ENCODE data around the gene WDR82.
A peak's percentile ranks its signal among the peaks of the same experiment; 100 is the strongest.

The WDR82 gene

GRCh38 chr3:52278510-52279069, at the start of gene WDR82:
Gene WDR82, minus strand, starts transcription at chr3:52278649. Its CDS starts 288 bp downstream, at chr3:52278361.
- Mint-ChIP-seq H3K9me3 (no peaks in the 10 kb centered on the region), H3K27ac (peak within 1 kb of the TSS; percentile 95 to 99 (median 98)), H3K4me3 (peak within 1 kb of the TSS; percentile 96 to 100 (median 98)), H3K27me3 (ENCODE audit: low read depth) (no peaks in the 10 kb centered on the region), H3K4me1 (peaks cover 36% of the 10 kb centered on the region), H3K36me3 (ENCODE audit: low read depth) (peaks cover 20% of the 10 kb centered on the region)
- TF ChIP-seq, protein P1, sequence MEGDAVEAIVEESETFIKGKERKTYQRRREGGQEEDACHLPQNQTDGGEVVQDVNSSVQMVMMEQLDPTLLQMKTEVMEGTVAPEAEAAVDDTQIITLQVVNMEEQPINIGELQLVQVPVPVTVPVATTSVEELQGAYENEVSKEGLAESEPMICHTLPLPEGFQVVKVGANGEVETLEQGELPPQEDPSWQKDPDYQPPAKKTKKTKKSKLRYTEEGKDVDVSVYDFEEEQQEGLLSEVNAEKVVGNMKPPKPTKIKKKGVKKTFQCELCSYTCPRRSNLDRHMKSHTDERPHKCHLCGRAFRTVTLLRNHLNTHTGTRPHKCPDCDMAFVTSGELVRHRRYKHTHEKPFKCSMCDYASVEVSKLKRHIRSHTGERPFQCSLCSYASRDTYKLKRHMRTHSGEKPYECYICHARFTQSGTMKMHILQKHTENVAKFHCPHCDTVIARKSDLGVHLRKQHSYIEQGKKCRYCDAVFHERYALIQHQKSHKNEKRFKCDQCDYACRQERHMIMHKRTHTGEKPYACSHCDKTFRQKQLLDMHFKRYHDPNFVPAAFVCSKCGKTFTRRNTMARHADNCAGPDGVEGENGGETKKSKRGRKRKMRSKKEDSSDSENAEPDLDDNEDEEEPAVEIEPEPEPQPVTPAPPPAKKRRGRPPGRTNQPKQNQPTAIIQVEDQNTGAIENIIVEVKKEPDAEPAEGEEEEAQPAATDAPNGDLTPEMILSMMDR (IDR thresholded peaks at IDR 0.05; ENCODE audit: unreplicated experiment in 3 of 3): peak; percentile 32 to 56 (median 46)

DNA sequence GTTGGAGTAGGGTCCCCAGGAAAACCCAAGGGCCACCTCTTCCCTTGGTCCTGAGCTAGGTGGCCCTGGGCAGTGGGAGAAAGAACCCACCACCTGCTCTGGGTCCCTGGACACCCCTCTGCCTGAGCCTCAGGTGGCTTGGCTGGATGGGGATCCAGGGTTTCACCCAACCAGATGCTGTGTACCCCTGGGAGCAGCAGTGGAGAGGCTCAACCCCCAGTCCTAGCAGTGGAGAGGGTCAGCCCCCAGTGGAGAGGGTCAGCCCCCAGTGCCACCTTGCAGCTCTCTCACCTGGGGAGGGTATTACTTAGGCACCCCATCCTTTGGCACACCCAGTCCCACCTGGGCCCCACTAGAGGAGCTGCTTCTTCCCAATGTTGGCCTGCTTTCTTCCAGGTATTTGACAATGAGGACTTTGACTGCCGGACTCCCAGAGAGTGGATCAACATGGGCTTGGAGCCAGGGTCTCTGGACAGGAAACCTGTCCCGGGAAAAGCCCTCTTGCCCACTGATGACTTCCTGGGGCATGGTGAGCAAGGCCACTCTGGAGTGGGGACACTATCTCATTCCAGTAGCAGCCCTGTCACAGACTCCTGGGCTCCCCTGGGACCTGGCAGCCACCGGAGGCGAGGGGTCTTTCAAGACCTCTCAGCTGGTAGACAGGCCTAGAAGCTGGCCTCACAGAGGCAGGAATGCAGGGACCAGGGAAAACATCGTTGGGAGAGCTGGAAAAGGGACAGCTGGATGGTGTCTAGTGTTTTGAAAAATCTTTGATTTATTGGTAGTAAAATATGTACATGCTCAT, 49.2 kb upstream of the WDR82 start:
- H3K4me3 Mint-ChIP-seq: no peak overlapping the region
- no peaks in the 10 kb centered on the region for H3K4me1 Mint-ChIP-seq
- H3K36me3 Mint-ChIP-seq (ENCODE audit: low read depth): no peaks in the 10 kb centered on the region
- no peaks in the 10 kb centered on the region for H3K9me3 Mint-ChIP-seq
- TF ChIP-seq, protein P1 (IDR thresholded peaks at IDR 0.05; ENCODE audit: unreplicated experiment in 3 of 3): no peak
- no peaks in the 10 kb centered on the region for H3K27me3 Mint-ChIP-seq (ENCODE audit: low read depth)
- no peak overlapping the region for H3K27ac Mint-ChIP-seq

- H3K36me3 Mint-ChIP-seq (ENCODE audit: low read depth): no peaks in the 10 kb centered on the region
- H3K9me3 Mint-ChIP-seq: no peaks in the 10 kb centered on the region
- H3K4me1 Mint-ChIP-seq: no peaks in the 10 kb centered on the region
- TF ChIP-seq, protein P1 (IDR thresholded peaks at IDR 0.05; ENCODE audit: unreplicated experiment in 3 of 3): no peak
- no peaks in the 10 kb centered on the region for H3K27me3 Mint-ChIP-seq (ENCODE audit: low read depth)
- H3K4me3 Mint-ChIP-seq: no peak overlapping the region
- no peak overlapping the region for H3K27ac Mint-ChIP-seq
These were observed 48.5 kb upstream of the WDR82 start for GRCh38 chr3:52326976-52327375.

DNA sequence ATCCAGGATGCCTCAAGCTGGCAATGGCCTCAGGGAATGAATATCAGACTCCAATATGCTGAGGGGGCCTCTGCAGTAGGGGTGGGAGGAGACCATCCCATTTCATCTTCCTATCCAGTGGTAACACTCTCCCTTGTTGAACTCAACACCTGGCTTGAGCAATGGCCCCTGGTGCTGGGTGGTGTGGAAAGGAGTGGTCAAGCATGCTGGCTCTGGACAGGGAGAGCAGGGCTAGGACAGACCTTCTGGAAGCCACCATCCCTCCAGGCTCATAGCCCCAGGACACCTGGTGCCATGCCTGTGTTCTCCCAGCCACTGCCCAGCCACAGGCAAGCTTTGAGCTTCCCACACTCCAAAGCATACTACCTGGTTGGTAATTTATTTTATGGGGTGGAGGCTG, 47.2 kb upstream of the WDR82 start:
- Mint-ChIP-seq H3K9me3 (no peaks in the 10 kb centered on the region), H3K27ac (no peak overlapping the region), H3K27me3 (ENCODE audit: low read depth) (no peaks in the 10 kb centered on the region), H3K36me3 (ENCODE audit: low read depth) (no peaks in the 10 kb centered on the region), H3K4me3 (no peak overlapping the region), H3K4me1 (no peaks in the 10 kb centered on the region)
- TF ChIP-seq, protein P1 (IDR thresholded peaks at IDR 0.05; ENCODE audit: unreplicated experiment in 3 of 3): no peak

DNA sequence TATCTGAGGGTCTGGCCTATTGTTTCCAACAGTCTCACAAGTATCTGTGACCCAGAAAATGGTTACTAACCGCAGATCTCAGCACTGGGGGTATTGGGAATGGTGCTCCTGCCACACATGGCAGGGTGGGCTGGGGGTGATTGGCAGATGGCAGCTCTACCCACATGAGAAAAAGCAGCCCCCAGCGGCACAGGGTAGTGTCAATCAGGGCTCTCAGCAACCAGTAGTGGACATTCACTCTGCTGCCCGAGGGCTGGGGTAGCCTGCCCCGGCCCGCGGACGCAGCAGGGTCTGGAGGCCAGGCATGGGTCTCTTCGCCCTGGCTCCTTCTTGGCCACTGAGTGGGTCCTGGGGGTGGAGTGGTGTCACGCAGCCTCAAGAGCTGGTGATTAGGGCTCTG, 46.2 kb upstream of the WDR82 start:
- Mint-ChIP-seq H3K27me3 (ENCODE audit: low read depth) (no peaks in the 10 kb centered on the region), H3K9me3 (no peaks in the 10 kb centered on the region), H3K36me3 (ENCODE audit: low read depth) (no peaks in the 10 kb centered on the region), H3K27ac (no peak overlapping the region), H3K4me1 (no peaks in the 10 kb centered on the region), H3K4me3 (no peak overlapping the region)
- TF ChIP-seq, protein P1 (IDR thresholded peaks at IDR 0.05; ENCODE audit: unreplicated experiment in 3 of 3): no peak

All from nephron (organoid).